HepG2 (cell line): ENCODE measurements around the gene ESPN. TPM values are rescaled to one million over a fixed set of nuclear protein-coding genes. Genes with fewer than 3 reads are reported as not detected.
A peak's percentile ranks its signal among the peaks of the same experiment; 100 is the strongest.

ENCODE experiments used
- CENPX ChIP-seq: sonication (generic); formaldehyde crosslinking; IDR thresholded peaks from 2 replicates; pipeline ENCODE4 v1.9.0; 2021; ENCODE audit warnings: mild to moderate bottlenecking, missing genetic modification reagents, moderate library complexity
- CTCF ChIP-seq: sonication (generic); formaldehyde crosslinking; IDR thresholded peaks from 2 replicates; pipeline ENCODE4 v1.5.0; 2020; ENCODE audit warnings: mild to moderate bottlenecking, missing genetic modification reagents, moderate library complexity
- ETV5 ChIP-seq: IDR thresholded peaks from 2 replicates; pipeline ENCODE4 v1.6.1; 2018; ENCODE audit warnings: missing biosample characterization, missing genetic modification reagents, inconsistent platforms, borderline replicate concordance
- GRHL1 ChIP-seq: sonication (generic); formaldehyde crosslinking; conservative IDR thresholded peaks from 2 replicates; pipeline ENCODE4 v1.8.0; 2022; ENCODE audit warnings: missing genetic modification reagents
- GTF2F1 ChIP-seq: fragments of 150-350 bp; IDR thresholded peaks from 2 replicates; pipeline ENCODE4 v1.6.1; 2014; ENCODE audit warnings: low read length
- HOXA9 ChIP-seq: sonication (generic); formaldehyde crosslinking; IDR thresholded peaks from 2 replicates; pipeline ENCODE4 v1.8.1; 2022; ENCODE audit warnings: missing genetic modification reagents, mild to moderate bottlenecking, moderate library complexity, borderline replicate concordance
- MAZ ChIP-seq, 2 experiments: sonication (generic) in 1 of 2; formaldehyde crosslinking in 1 of 2; IDR thresholded peaks; 2 replicates each; pipeline versions ENCODE4 v1.5.0 to v1.6.1; 2012 to 2020; ENCODE audit warnings: low read depth in 2 of 2, mild to moderate bottlenecking in 2 of 2, borderline replicate concordance in 1 of 2, improper control_type of control experiment in 1 of 2, low read length in 1 of 2, missing genetic modification reagents in 1 of 2, moderate library complexity in 1 of 2
- NR2C2 ChIP-seq: sonication (generic); formaldehyde crosslinking; IDR thresholded peaks from 2 replicates; pipeline ENCODE4 v1.4.0; 2020; ENCODE audit warnings: missing genetic modification reagents, mild to moderate bottlenecking, moderate library complexity, borderline replicate concordance
- PTBP1 ChIP-seq: fragments of 200-400 bp; formaldehyde crosslinking; IDR thresholded peaks from 2 replicates; pipeline ENCODE4 v1.6.1; 2018; ENCODE audit warnings: low read length, low read depth; ENCODE audit not compliant: poor library complexity, severe bottlenecking
- RFXAP ChIP-seq: sonication (generic); formaldehyde crosslinking; IDR thresholded peaks from 2 replicates; pipeline ENCODE4 v1.4.0; 2020; ENCODE audit warnings: missing genetic modification reagents, borderline replicate concordance
- SIN3B ChIP-seq: fragments of 150-350 bp; IDR thresholded peaks from 2 replicates; pipeline ENCODE4 v1.6.1; 2014; ENCODE audit warnings: low read length
- SUZ12 ChIP-seq: fragments of 150-350 bp; IDR thresholded peaks from 2 replicates; pipeline ENCODE4 v1.6.1; 2014; ENCODE audit warnings: low read depth, low read length
- UBTF ChIP-seq: sonication (generic); formaldehyde crosslinking; IDR thresholded peaks from 2 replicates; pipeline ENCODE4 v1.4.0; 2020; ENCODE audit warnings: mild to moderate bottlenecking, missing genetic modification reagents
- ZNF280D ChIP-seq: sonication (generic); formaldehyde crosslinking; IDR thresholded peaks from 2 replicates; pipeline ENCODE4 v1.5.1; 2020; ENCODE audit warnings: mild to moderate bottlenecking, missing genetic modification reagents
- ZNF550 ChIP-seq: sonication (generic); formaldehyde crosslinking; IDR thresholded peaks from 2 replicates; pipeline ENCODE4 v1.4.0; 2020; ENCODE audit warnings: mild to moderate bottlenecking, missing genetic modification reagents, borderline replicate concordance
- ZNF766 ChIP-seq: sonication (generic); formaldehyde crosslinking; IDR thresholded peaks from 2 replicates; pipeline ENCODE4 v1.5.0; 2020; ENCODE audit warnings: missing genetic modification reagents, borderline replicate concordance
- polyA plus RNA-seq, 8 experiments: library from polyadenylated mRNA; depleted of rRNA in 3 of 8; stranded (reverse) in 7 of 8; unstranded in 1 of 8; fragments of >200 nt; fragmentation: Illumina TruSeq in 4 of 8; extraction: Trizol in 4 of 8; gene quantifications; 2 replicates each; pipeline versions ENCODE4 v1.2.1 to v1.2.3, GENCODE V29; 2011 to 2016; ENCODE audit warnings: low read depth in 4 of 8, missing spikeins in 1 of 8, mixed read lengths in 1 of 8; ENCODE audit not compliant: insufficient read depth in 1 of 8
- total RNA-seq, 5 experiments: library from RNA; depleted of rRNA; stranded (reverse); fragments of >200 nt; fragmentation: Illumina TruSeq; extraction: Trizol; gene quantifications; 2 replicates each; pipeline ENCODE4 v1.2.3, GENCODE V29; 2016; ENCODE audit warnings: low read depth in 1 of 5

The ESPN gene
- total and polyA plus RNA-seq, 2 of the 13 experiments (the other 11 are each of a cell fraction or from before 2014, with no cell fraction given): 48.6 to 54.2 TPM

GRCh38 chr1:6378096-6378746 is 46.4 kb upstream of the ESPN start (continued):
- TF ChIP-seq UBTF (CRISPR knock-in tag): no peak
- peak; percentile 35; the same call in 1 of the 2 replicates for TF ChIP-seq MAZ (IDR thresholded peaks at IDR 0.05; ENCODE audit: borderline replicate concordance, low read depth, low read length)
- no peak for TF ChIP-seq MAZ (CRISPR knock-in tag; IDR thresholded peaks at IDR 0.05; ENCODE audit: low read depth)
- no peak for TF ChIP-seq SIN3B
- no peak for TF ChIP-seq SUZ12
- TF ChIP-seq CENPX (CRISPR knock-in tag): no peak
- no peak for TF ChIP-seq GTF2F1
- TF ChIP-seq ZNF280D (CRISPR knock-in tag): no peak
- TF ChIP-seq GRHL1 (CRISPR knock-in tag): no peak
- TF ChIP-seq NR2C2 (CRISPR knock-in tag): no peak
- TF ChIP-seq RFXAP: no peak
- no peak for TF ChIP-seq HOXA9
- peak; percentile 79 for TF ChIP-seq CTCF (CRISPR knock-in tag)
- TF ChIP-seq ZNF550 (CRISPR knock-in tag): no peak
- TF ChIP-seq ZNF766: no peak
- TF ChIP-seq ETV5: no peak
- no peak for TF ChIP-seq PTBP1
